GM21360 (cell line): ENCODE results near the gene KCNMA1.

Experiments used
- ATAC-seq: cut with Tn5 transposase; IDR thresholded peaks from one replicate; pipeline ENCODE4 v1.9.1; 2021; ENCODE audit warnings: mild to moderate bottlenecking, moderate library complexity; ENCODE audit not compliant: unreplicated experiment

The KCNMA1 gene

DNA sequence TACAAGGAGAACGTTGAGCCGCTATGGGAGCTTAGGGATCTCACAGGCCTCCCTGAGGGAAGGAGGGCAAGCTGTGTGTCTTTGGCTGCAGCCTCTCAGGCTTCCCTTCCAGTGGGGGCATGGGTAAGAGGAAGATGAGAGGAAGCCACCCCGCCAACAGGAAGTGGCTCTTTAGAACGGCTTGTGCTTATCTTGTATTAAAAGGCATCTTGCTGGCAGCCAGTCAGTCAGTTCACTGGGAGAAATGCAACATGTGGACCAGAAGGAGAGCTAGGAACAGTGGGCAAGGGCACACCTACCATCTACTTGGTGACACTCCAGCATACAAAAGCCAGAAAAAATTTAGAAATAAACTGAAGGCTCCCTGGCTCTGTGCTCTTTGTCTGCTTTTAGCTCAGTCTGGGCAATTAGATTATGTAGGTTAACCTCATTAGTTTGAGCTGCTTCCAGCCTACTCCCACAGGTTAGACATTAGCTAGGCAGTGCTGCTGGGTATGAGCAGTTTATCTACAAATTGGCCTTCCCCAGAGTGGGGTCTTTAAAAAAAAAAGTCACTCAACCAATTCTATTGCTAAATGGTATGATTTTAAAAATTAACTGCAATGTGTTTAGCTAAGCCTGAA is 595.9 kb downstream of the KCNMA1 start:
- no peak for ATAC-seq

DNA sequence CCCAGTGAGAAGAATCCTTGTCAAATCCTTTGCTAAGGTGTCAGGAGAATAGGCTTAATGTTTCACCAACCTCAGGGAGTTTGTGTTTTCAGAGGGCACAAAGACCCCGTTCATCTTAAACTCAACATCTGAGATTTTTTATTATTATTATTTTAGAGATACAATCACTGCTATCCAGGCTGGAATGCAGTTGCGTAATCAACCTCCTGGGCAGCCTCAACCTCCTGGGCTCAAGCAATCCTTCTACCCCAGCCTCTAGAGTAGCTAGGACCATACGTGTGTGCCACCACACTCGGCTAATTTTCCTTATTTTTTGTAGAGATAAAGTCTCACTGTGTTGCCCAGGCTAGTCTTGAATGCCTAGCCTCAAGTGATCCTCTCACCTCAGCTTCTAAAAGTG is 599.2 kb downstream of the KCNMA1 start:
- ATAC-seq = no peak

DNA sequence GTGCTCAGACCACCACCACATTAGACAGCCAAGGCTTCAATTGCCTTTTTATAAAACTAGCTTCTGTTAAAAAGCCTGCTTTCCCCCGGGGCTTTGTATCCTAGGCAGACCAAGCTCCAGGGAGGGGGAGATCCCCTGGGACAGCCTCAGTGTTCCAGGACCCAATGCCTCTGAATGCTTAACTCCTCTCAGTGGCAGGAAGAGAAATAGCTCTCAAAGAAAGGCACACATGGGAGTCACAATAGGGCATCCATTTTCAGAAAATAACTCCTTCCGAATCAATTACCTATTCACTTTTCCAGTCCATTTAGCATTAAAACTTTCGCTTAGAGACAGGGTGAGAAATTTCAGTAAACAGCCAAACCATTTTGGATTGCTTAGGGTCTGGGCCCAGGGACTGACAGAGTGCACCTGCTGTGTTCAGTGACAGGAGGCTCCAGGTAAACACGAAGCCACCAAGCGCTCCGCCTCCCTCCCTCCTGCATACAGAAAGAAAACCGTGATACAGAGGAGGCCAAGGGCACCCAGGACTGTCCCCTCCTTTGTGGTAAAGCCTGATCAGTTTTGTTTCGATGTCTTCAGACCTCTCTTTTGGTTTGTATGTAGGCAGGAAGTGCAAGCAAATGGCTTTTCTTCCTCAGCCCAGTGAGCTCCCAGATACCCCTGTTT is 599.7 kb downstream of the KCNMA1 start:
- ATAC-seq = no peak

DNA sequence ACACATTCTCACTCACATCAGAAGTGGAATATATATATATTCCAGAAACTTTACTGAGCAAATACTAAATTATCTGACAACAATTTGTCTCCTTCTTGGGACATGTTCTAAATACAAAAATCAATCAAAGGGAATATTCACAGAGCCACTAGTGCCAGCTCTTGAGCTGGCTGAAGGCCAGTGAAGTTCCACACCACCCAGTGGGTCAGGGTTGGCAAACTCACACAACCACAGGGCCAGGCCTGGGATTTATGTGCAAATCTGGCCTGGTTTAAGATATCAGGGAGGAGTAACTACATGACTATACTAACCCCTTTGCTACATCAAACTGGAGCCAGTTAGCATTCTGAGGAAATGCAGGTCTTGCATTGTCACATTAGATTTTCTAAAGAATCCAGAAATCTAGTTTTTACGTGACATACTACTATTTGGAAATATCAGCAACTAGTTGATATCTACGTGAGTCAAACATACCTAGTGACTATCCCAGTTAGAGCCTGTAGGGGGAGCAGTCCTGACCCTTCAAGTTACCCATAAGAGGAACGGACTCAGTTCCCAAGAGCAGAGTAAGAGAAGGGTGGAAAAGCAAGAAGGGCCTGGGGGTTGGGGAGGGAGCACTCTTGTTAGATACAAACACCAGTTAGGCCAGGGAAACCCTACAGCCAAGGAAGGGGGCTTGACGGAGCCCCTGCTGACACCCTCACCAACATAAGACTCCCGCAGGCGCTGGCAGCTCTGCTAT is 600.4 kb downstream of the KCNMA1 start:
- ATAC-seq = peak; percentile 59

DNA sequence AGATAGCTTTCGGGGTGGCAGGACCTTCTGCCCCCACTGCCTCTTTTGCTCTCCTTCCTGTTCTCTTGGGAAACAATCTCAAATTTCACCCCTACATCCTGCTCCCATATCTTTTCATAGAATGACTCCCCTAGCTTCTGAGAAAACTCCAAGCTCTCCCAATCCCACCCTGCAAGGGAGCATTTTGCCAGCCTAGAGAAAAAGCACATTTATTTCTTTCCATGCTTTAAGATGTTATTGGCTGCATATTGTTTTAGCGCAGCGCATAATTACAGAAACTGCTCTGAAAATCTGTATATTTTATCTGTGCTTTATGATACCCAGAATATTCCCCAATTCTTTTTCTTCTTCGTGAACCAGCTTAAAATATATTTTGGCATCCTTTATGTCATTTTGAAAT is 601.3 kb downstream of the KCNMA1 start:
- ATAC-seq = no peak

DNA sequence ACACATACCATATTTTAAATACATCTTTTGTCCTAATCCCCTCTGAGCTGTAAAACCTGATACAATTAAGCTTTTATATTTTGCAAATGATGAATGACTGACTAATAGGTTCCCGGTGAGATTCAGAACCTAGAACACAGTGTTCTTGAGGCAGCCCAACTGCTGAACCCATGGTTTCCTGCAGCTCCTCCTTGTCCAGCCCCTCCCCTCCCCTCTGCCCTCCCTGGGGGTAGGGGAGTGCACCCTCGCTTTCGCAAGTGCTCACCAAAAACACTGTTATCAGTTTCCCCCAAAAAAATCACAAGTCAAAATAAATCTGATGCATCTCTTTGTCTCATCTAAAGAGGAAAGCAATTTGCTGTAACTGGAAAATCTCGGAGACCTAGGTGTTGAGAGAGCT is 602.8 kb downstream of the KCNMA1 start:
- ATAC-seq = no peak

DNA sequence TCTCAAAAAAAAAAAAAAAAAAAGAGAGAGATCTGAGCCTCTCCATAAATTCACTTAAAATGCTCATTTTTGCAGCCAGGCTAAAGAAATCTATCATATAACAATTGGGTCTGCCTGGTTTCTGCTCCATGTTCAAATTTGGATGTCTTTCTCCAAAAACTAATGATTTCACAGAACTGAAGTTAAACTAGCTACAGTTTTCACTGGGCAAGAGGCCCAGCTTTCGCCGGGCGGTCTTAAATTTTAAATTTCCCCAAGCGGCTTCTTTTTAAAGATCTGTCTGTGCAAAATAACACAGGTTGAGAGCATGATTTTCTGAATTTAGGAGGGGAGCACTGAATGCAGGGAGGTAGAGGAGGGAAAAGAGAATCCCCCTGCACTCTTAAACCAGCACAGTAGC is 603.4 kb downstream of the KCNMA1 start:
- ATAC-seq = no peak

DNA sequence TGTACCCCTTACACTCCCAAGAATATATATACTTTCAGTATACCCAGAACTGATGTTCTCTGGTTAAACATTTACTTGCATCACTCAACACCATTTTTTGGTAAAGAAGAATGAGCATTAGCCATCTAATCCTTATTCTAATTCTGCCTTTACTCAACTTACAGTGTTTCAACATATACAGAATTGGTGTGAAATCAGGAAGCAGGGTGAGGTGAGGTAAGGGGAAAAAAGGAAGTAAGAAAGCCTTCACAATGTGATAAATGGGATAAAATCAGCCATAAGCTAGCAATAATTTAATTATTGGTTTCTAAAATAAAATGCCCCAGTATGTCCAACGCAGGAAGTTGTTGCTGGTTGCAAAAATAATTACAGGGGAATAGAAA is 605.4 kb downstream of the KCNMA1 start:
- ATAC-seq = no peak

DNA sequence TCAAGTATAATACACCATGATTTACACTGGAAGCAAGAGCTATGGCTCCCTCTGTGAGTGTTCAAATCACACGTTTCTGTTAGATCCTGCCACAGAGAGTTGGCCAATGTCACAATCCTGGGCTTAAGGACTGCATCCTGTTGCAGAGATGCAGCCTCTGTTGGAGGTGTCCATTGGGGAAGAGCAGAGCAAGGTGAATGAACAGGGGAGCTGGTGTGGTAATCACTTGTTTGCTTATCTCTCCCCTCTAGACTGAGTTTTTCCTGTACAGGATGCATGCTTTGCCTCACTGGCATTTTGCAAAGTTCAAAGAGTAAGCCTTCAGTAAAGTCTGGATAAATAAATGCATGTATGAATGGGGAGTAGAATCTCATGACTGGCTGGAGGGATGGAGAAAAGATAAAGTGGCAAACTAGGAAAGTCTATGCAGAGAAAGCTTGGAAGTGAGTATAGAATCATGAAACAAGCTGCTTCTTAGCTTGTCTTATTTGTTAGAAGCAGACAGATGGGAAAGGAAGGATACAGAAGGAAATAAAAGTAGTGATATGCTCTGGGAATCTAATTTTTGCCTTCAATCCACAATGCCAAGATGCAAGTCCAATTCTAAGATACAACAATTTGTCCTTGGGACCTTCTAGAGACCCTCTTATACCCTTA is 605.9 kb downstream of the KCNMA1 start:
- ATAC-seq = no peak

DNA sequence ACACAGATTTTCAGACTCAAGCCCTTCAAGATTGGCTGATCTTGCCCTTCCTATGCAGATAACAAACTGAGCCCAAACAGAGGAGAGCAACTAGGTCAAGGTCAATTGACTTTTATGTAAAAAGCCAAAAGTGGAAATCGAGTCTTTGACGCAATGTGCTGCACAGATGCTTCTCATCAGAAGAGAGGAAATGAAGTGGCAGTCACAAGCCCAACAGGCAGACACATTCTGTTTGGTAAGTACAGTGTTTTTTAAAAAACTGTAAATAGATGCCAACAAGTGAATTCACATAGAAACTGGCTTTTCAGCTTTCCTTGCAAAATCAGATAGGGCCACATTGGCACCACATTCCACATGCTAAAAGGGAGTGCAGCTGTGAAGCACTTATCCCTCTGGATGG is 606.6 kb downstream of the KCNMA1 start:
- no peak for ATAC-seq

DNA sequence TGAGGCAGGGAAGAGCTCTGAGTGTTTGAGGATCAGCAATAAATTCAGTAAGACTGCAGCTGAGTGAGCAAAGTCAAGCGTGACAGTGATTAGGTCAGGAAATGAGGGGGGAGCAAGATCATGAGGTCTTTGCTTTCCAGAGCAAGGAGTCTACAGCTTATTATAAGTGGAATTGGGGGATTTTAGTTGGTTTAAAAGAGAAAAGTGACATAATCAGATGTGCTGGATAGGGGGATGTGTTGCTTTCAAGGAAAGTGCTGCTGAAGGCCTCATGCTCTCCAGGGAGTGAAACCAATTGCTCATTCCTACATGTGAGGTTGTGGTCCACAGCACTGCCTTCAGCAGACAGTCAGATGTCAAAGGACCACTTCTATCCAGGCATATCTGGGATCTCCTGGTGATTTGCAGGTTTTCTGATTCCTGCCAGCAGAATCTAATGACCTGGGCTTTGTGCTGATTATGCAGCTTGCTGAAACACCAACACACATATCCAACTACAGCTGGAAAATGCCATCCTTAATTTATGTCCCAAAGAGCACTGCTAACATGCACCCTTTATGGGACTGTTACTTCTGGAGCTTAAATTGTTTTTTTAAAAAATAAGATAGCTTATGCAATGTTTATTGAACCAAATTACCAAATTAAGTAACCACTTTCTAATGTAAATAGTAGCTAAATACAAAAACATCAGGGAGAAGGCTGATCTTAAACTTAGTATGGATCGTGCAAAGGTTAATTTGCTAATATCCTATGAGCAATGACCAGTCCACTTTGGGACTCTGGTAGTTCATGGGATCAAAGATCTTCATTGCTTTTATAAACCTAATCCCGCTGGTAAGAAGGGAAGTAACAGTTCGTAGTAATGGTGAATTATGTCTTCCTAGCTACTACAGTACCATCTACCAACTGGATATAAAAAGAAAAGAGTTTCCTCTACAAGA is 607.6 kb downstream of the KCNMA1 start:
- no peak for ATAC-seq

DNA sequence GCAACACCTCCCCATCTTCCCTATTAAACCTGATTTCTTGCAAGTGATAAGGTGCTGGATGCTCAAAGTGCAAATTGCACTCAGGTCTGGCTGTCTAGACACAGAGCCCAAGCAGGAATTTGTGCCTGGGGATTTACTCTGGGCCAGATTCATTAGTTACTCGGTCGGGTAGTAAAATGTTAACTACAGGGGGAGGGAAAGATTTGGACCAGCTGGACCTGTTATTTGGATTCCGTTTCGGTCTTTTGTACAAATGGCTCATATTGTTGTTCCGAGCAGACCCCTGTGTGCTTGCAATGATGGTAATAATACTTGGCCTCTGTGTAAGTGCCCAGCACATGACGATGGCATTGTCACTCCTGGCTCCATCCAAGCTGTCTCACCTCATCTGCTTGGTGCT is 609.6 kb downstream of the KCNMA1 start:
- ATAC-seq = no peak

DNA sequence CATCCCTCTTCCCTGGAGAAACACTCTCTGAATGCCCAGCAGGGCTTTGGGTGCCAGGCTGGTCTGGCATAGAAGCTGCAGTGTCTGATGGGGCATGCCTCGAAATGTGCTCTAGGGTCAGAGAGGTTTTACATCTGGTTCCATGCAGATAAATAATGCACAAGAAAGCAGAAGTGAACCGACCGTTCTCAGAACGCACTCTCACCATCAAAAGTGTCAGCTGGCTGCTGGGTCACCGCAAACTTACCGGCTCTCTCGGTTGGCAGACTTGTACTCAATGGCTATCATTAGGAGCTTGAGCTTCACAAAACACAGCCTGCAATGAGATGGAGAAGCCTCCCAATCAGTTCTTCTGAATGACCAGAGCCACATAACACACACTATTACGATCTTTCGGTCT is 610.0 kb downstream of the KCNMA1 start:
- peak; percentile 86 for ATAC-seq

DNA sequence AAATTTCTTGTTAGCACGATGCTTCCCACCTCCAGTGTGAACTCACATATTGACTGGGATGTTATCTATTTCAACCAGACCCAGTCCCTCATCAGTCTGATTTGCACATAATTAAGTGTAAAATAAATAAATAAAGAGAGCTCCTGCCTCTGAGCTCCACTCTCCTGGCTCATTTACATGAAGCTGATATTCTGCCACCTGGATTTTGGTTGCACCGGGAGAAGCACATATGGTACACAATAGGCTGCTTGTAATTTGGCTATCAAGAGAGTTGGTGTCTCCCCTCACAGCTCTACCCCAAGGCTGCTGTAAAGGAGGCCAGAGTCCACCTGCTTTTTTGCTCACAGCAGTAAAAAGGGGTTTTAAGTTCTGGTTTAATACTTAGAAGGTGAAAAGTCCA is 610.5 kb downstream of the KCNMA1 start:
- ATAC-seq = no peak

DNA sequence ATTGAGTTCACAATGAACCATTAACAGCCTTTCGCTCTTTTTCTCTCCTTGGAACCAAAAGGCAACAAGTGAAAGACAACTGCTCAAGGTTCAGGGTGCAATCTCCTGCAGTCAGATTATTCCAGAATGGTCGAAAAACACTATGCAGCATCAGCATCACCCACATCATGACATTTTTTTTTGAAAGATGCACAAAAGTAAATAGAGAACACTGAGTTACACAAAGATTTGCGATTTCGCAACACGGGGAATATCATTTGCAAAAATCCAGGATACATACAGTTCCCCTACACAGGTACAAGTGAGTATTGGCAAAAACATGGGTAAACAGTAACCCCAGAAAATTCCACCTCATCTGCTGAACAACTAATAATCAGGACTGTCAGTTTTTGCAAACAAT is 611.5 kb downstream of the KCNMA1 start:
- ATAC-seq = no peak

DNA sequence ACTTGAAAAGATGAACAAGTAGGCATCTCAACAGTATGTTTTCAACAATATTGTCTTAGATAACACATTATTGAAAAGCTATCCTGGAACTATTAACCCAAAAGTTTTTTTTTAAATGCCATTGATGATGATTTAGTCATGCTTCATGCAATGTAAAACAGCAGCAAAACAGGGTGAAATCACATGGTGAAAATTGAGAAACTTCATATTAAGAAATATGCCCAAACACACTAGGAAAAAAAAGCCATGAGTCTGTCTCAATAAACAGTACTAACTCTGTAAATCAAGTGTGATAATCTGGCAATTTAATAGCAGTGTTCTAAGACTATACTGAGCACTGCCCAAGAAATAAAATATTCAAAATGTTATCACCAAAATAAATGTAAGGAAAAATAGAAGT is 613.1 kb downstream of the KCNMA1 start:
- ATAC-seq = no peak

DNA sequence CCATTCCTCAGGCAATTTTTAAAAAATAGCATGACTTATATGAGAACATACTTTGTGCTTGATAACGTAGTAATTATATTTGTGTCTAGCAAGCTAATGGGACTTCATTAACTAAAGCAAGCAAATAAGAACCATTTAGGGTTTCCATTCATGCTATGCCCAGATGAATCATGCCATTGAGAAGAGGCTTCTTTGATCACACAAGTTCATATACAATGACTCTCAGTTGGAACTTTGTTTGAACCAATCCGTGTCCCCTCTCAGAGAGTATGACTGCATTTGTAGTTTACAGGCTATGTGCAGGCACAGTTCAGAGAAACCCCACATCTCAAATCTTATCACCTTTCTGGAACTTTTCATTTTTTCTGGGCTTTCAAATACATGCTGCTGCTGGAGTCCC is 614.2 kb downstream of the KCNMA1 start:
- ATAC-seq = no peak

DNA sequence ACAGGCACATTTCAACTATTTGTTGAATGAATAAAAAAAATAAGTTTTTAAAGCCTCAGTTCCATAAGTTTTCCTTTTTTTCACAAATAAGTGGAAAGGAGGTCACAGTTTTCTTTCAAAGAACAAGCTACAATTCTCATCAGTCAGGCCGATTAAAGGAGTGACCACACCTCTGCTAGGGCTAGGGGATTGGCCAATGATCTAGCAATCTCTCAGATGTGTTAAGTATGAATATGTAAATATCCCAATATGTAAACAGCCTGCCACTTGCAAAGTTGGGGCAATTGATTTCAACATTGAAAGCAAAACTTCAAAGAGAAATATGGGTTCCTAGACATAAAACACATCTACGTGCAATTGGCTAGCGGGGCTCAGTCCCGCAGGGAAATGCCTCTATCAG is 614.9 kb downstream of the KCNMA1 start:
- no peak for ATAC-seq

DNA sequence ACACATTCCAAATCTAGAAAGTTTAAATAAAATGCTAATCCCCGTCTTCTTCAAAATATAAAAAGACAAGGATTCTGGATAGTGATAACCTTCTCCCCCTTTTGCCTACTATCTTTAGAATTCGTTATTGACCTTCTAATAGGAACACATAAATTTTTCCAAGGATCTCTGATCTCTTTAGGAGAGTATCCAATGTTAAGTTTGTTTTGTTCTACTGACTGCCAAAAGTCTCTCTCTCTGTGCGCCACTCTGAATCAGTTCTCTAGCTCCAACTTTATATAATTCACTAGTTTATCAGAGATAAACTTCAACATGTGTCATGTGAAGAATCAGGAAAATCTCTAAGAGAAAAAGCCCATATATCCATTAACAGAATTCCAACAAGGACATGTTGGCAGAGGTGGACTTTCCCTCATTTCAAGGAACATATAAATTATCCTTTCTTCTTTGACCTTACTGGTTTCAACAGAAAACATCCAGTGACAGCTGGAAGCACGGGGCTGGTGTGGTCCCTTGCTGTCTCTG is 615.6 kb downstream of the KCNMA1 start:
- ATAC-seq = no peak

DNA sequence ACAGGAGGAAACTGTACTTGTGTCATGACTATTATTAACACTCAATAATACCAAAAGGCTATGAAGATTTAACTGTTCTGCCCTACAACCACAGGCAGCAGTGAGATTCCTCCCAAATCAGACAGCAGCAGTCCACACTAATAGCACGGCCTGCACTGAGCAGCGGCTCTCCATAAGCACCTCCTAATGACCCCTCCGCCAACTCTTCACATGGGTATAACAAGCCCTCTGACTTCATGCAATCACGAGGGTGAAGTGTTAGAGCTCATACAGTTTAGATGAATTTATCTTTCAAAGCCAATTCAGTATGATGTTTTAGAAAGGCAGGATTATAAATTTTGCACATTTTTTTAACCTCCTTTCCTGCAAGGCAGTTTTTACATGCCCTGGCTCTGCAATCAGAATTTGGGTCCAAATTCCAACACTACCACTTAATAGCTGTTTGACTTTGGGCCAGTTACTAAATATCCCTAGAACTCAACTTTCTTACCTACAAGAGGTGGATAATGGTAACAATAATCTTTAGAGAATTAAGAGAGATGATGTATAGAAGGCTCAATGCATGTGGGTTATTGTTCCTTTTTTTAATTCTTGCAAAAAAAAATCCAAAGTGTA is 617.1 kb downstream of the KCNMA1 start:
- no peak for ATAC-seq
